ENCODE measurements around the gene POLR2B.
A peak's percentile ranks its signal among the peaks of the same experiment; 100 is the strongest.
"Not testable (repeated sequence)": the region's sequence is repeated elsewhere in the genome, so short reads cannot be mapped to it uniquely, and the experiment has no call there.

POLR2B gene

DNA sequence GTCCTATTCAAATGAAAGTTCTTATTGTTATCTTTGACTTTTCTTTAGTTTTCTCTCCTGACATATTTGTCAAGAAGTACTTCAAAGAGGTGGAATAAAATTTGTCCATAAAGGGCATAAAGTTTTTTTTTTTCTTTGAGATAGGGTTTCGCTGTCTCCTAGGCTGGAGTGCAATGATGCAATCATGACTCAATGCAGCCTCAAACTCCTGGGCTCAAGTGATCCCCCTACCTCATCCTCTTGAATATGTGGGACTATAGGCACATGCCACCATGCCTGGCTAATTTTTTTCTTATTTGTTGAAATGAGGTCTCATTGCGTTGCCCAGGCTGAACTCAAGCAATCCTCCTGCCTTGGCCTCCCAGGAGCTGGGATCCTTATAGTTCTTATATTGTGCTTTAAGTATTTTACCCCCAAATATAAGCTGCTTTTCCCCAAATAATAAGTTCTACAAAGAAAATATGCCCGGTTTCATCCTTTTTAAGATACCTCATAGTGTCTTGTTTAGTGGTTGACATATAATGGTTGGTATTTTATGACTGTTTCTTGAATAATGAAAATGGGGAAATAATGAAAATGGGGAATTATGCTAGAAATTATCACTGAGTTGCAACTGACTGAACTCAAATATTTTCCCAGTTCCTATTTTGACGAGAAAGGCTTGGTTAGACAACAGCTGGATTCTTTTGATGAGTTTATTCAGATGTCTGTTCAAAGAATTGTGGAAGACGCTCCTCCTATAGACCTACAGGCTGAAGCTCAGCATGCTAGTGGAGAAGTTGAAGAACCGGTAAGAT is 11.6 kb downstream of the POLR2B start:
- no peak for DNase-seq

DNA sequence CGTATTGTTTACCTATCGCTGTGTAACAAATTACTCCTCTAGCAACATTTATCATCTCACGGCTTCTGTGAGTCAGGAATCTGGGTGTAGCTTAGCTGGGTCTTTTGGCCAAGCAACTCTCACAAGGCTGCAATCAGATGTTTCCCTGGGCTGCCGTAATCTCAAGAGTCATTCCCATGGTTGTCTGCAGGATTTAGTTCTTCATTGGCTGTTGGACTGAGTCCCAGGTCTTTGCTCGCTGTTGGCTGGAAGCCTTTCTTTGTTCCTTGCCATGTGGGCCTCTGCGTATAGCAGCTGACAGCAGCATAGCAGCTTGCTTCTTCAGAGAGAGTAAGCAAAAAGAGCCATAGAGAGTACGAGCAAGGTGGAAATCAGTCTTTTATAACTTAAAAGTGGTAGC is 16.8 kb downstream of the POLR2B start:
- DNase-seq = no peak

DNA sequence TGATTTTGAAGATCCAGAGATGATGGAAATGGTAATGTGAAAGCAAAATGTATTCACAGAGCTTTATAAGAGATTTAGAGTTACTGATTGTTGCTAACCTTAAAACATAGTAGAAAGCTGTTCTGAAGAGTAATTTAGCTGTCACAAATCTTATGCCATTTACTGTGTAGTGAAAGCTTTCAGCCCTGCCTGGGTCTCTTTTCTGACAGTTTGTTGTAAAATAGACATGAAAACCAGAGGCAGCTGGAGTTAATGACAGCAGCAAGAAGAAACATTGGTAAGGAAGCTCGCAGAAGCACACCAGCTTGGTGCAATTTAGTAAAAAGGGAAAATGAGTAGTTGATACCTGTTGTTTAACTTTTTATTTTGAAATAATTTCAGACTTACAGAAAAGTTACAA is 21.1 kb downstream of the POLR2B start:
- no peak for DNase-seq

DNA sequence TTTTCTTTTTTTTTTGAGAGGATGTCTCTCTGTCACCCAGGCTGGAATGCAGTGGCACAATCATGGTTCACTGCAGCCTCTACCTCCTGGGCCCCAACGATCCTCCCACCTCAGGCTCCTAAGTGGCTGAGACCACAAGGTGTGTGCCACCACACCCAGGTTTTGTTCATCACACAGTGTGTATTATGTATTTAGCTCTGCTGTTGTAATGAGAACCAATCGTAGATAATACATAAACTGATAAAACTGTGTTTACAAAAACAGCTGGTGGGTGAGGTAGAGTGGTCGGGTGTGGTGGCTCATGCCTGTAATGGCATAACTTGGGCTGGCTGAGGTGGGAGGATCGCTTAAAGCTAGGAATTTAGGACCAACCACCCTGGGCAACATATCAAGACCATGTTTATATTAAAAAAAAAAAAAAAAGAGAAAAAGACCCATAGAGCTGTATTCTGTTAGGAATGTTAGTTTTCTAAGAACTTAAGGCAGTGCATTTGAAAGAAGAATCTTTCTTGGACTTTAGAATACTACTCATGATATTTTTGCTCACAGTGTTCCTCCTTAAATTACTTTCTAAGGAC is 34.9 kb downstream of the POLR2B start:
- no peak for DNase-seq

DNA sequence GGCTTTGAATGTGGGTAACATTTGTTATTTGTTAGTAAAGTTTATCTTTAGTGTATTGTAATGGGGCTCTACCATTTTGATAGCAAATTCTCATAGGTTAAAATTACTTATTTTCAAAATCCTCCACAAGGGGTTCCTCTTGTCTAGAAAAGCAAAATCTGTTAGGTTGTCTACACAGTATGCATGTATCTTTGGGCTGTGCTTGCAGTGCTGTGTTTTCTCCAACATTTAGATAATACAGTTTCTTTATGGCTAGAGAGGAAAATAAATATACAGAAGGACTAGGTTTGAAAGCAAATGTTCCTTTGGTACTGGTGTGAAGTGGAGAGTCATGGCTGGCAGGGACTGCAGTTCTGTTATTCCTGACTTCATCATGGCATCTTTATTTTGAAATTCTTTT is 40.3 kb downstream of the POLR2B start:
- DNase-seq = no peak

- no peak for DNase-seq
Observed at GRCh38 chr4:57020467-57021101, 41.9 kb downstream of the POLR2B start.

GRCh38 chr4:57023104-57023503 is 44.4 kb downstream of the POLR2B start:
- DNase-seq = no peak

- DNase-seq = no peak
Observed at GRCh38 chr4:57034520-57034919, 55.8 kb downstream of the POLR2B start.

DNA sequence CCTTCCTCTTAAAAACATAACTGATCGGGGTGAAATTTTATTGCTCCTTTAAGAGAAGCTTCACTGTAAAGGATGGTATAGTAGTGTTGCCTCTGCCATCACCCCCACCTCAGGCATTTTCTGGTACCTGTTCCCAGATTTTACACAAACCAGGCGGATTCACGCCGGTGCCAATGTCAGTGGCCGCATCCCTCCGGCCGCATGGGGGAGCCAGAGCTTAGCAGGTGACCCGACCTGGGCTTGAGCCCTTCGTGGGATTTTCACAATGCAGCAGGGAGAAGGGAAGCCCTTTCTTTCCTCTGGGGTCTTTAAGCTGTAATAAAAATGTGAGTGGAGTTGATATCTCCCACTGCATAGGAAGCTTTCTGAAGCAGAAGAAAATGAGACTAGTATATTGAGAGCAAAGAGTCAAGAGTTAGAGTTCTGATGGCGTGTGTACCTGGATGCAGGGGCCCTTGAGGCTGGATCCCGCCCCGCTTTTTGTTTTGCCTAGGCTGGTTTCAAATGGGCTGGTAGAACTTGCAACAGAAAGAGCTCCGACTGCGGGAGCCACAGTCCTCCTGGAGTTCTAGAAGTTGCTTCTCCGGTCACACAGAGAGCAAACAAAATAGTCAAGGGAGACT is 59.4 kb downstream of the POLR2B start:
- peak; percentile 54 for DNase-seq

DNA sequence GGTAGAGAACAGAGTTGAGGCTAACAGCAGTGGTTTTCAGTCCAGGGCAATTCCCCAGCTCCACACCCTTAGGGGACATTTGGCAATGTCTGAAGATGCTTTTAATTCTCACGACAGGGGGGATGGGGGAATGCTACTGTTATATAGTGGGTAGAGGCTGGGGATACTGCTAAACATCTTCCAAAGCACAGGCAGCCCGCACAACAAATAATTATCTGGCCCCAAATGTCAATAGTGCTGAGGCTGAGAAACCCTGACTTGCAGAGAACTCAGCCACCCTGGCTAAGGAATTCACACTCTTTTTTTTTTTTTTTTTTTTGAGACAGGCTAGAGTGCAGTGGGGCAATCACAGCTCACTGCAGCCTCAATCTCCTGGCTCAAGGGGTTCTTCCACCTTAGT is 60.6 kb downstream of the POLR2B start:
- no peak for DNase-seq

GRCh38 chr4:57040510-57040909 is 61.8 kb downstream of the POLR2B start:
- DNase-seq = no peak

DNA sequence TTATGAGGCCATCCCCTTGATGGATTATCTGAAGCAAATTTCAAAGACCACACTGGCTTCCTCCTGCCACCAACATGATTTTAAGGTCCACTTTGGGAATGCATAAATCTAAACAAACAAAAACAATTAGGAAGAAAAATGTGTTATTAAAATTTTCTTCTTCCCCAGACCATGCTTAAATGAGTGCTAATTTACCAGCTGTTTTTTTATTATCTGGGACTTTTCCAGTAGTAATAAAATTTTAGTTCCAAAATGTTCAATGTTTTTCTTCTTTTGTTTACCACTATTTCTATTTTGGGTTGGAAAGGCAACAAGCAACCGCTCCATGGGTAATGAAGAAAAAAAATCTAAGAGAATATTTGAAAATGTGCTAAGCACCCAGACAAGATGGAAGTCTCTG is 62.3 kb downstream of the POLR2B start:
- DNase-seq = no peak

GRCh38 chr4:57042711-57043169 is 64.0 kb downstream of the POLR2B start:
- no peak for DNase-seq

DNA sequence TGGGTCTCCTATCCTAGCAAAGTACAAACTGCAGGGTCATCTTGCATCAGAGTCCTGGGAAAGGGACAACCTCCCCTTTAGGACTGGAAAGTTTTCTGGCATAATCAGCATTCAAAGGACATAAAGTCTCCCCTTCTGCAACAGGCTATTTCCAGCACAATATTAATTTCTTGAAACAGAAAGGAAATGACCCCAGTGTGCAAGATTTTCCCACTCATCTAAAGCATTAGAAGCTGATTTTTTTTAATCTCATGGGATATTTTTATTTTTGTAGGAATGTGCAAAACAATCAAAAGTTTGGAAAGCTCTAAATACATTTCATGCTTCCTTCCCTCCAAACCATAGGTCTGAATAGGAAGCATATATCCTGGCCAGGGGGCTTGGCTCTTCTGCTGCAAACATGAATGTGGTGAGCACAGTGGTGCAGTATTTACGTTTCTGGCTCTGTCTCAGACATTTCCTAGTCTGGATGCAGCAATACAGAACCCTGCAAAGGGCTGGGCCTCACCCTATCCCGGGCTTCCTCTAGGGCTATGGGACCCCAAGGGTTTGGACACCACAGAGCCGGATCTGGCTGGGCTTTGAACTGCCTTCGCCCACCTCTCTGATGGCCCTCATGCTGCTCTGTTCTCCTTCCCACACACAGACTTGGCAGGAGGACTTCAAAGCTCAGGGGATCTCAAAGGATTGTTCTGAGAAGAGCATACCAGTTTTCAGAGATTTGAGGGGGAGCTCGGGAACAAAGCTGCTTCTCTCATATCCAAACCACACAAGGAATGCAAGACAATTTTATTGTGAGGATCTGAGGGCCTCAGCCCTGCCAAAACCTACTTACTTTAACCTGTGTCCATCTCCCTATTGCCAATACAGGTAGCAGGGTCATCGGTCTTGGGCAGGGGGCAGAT is 64.9 kb downstream of the POLR2B start:
- no peak for DNase-seq

GRCh38 chr4:57044279-57044678 is 65.6 kb downstream of the POLR2B start:
- DNase-seq = no peak

GRCh38 chr4:57044996-57045395 is 66.3 kb downstream of the POLR2B start:
- DNase-seq = no peak

GRCh38 chr4:57047046-57047445 is 68.3 kb downstream of the POLR2B start:
- DNase-seq = not testable (repeated sequence)

DNA sequence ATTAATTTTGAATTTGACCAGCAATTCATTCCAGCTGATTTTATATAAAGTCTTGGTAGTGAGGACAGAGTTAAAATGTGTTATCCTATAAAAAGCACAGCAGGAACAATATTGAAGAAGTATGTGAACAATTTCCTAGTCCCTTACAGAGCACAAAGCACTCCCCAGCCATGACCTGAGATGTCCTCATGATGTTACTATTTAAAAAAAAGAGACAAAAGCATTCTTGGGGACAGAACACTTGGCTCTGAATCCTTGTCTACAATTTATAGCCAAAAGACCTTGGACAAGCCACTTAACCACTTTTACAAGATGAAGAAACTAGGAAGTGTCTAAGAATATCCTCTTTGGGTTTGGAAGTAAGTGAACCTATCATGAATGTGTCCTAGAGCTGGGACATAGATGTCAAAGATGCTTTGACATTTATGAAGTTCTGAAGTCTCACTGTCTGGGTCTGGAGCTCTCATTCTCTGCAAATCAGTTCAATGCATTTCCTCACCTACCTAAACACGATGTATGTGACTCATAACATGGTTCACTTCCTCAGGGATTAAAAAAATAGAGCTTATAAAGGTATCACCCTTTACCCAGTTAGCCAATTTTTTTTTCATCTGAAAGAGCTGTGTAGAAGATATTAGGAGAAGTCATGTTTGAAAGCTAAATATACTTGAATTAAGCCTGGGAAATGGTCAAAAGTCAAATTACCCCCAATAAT is 70.1 kb downstream of the POLR2B start:
- DNase-seq = no peak

DNA sequence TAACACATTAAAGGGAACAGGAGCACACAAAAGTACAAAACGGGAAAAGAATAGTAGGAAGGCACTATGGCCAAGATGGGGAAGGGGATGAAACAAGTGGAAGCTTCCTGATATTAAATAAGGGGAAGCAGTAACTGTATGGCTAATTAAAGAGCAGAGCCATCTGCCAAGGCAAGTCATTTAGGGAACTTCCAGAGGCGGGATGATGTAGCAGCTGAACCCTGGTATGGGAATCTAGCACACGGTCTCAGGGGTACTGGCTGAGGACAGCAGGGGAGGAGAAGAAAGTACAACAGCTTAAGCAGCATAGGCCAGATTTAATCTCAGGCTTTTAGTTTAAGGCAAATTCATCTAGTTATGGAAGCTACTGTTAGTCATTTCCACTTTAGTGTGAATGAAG is 72.4 kb downstream of the POLR2B start:
- DNase-seq = no peak

GRCh38 chr4:57051524-57051923 is 72.8 kb downstream of the POLR2B start:
- DNase-seq = no peak

DNA sequence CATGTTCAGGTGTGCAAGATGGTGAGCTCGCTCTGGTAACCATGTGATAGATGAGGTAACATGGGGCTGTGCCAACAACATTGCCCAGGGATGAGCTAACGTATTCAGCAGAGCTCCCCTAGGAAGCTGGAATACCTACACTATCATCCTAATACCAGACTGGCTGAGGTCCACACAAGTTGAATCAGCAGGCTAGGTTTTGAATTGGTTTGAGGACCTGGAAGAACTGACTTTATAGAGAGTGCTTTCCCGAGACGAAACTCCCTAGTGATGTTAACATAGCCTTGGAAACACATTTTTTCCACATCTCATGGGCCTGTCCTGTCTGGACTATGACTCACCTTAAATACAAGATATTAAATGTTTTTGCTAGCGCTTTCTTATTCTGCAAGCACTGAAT is 74.8 kb downstream of the POLR2B start:
- DNase-seq = no peak

DNA sequence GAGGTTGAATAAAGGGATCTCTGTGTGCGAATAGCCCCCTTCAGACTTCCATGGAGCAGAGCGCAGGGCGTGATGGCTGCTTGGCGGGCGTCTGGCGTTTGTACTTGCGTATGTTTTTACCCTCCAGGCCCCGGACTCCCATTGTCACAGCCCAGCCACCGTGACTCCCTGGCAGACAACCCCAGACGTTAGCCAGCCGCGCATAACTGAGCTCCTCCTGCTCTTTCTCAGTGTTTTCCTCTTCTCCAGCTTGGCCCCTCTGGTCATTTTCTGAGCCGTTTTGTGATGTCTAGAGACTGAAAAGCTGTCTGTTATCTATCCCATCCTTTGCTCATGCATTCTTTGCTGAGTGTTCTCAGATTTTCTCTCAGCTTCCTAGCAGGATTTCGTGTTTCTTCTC is 77.2 kb downstream of the POLR2B start:
- DNase-seq = no peak

Data from stimulated activated CD4-positive, alpha-beta T cell treated with anti-CD3 and anti-CD28 coated beads, Interleukin-15, amount 100 ng/mL, for 24 hours (primary cell).